Keratinocyte (primary cell): ENCODE results near the gene ZNF346. TPM values are rescaled to one million over a fixed set of nuclear protein-coding genes. Genes with fewer than 3 reads are reported as not detected.

Experiments
- DNase-seq: peaks from one replicate; pipeline ENCODE4 v3.0.0-alpha.2; 2011; ENCODE audit warnings: low read depth, missing footprints, low spot score
- FAIRE-seq: peaks from 2 replicates; lab custom pipeline; 2011; peaks lifted over from hg19 to GRCh38; lab: Jason Lieb, UNC
- H2AFZ ChIP-seq: 2 replicates; pipeline ENCODE4 v1.6.0; 2012; ENCODE audit warnings: low read length, control low read depth, inconsistent platforms; ENCODE audit not compliant: control insufficient read depth
- H3K27ac ChIP-seq: 2 replicates; pipeline ENCODE4 v1.5.1; 2011; ENCODE audit warnings: low read length; ENCODE audit not compliant: control insufficient read depth, insufficient read depth
- H3K27me3 ChIP-seq: 3 replicates; pipeline ENCODE4 v1.6.0; 2011; ENCODE audit warnings: low read length; ENCODE audit not compliant: control insufficient read depth, insufficient read depth; ENCODE audit errors: extremely low read depth
- H3K36me3 ChIP-seq, 2 experiments: 2 replicates in 1 of 2; 3 replicates in 1 of 2; pipeline ENCODE4 v1.5.1; 2011; ENCODE audit warnings: low read length in 2 of 2, mild to moderate bottlenecking in 1 of 2; ENCODE audit not compliant: control insufficient read depth in 2 of 2, insufficient read depth in 2 of 2; ENCODE audit errors: extremely low read depth in 1 of 2
- H3K4me1 ChIP-seq: 3 replicates; pipeline ENCODE4 v1.5.1; 2011; ENCODE audit warnings: low read length; ENCODE audit not compliant: control insufficient read depth, insufficient read depth; ENCODE audit errors: extremely low read depth
- H3K4me2 ChIP-seq: 3 replicates; pipeline ENCODE4 v1.6.0; 2011; ENCODE audit warnings: low read depth, low read length; ENCODE audit not compliant: control insufficient read depth, insufficient read depth; ENCODE audit errors: extremely low read depth
- H3K4me3 ChIP-seq, 3 experiments: fragments of 200-600 bp in 1 of 3; sonication (generic) in 1 of 3; 2 replicates in 2 of 3; 3 replicates in 1 of 3; pipeline ENCODE4 v1.5.1; 2011 to 2016; ENCODE audit warnings: low read length in 3 of 3, mild to moderate bottlenecking in 3 of 3, control low read depth in 2 of 3, inconsistent platforms in 1 of 3, low read depth in 1 of 3, mixed read lengths in 1 of 3, mixed run types in 1 of 3, moderate library complexity in 1 of 3; ENCODE audit not compliant: control insufficient read depth in 2 of 3, insufficient read depth in 2 of 3; ENCODE audit errors: extremely low read depth in 1 of 3
- H3K79me2 ChIP-seq: 2 replicates; pipeline ENCODE4 v1.6.0; 2012; ENCODE audit warnings: low read length; ENCODE audit not compliant: control insufficient read depth, insufficient read depth
- H3K9ac ChIP-seq: 3 replicates; pipeline ENCODE4 v1.6.0; 2011; ENCODE audit warnings: low read length; ENCODE audit not compliant: control insufficient read depth, insufficient read depth; ENCODE audit errors: extremely low read depth
- H3K9me1 ChIP-seq: 3 replicates; pipeline ENCODE4 v1.6.0; 2011; ENCODE audit warnings: low read length; ENCODE audit not compliant: control insufficient read depth, insufficient read depth; ENCODE audit errors: extremely low read depth
- H3K9me3 ChIP-seq: 2 replicates; pipeline ENCODE4 v1.5.1; 2012; ENCODE audit warnings: low read depth, low read length; ENCODE audit not compliant: control insufficient read depth
- H4K20me1 ChIP-seq: 3 replicates; pipeline ENCODE4 v1.6.0; 2011; ENCODE audit warnings: low read length; ENCODE audit not compliant: control insufficient read depth, insufficient read depth; ENCODE audit errors: extremely low read depth
- CTCF ChIP-seq, 3 experiments: IDR thresholded peaks in 1 of 3; conservative IDR thresholded peaks in 1 of 3; optimal IDR thresholded peaks in 1 of 3; 2 replicates in 2 of 3; 3 replicates in 1 of 3; pipeline versions ENCODE3 to v1.5.1; 2011; ENCODE audit warnings: low read length in 3 of 3, mild to moderate bottlenecking in 3 of 3, moderate library complexity in 2 of 3, control low read depth in 1 of 3, inconsistent platforms in 1 of 3; ENCODE audit not compliant: insufficient read depth in 2 of 3; ENCODE audit errors: extremely low read depth in 1 of 3
- EZH2 ChIP-seq: IDR thresholded peaks from one replicate; pipeline ENCODE4 v1.6.1; 2012; ENCODE audit warnings: inconsistent platforms, mild to moderate bottlenecking, low read length, moderate library complexity
- dilution Hi-C: fragments of 300-500 bp; cut with MboI; formaldehyde crosslinking; loops from one replicate; pipeline ENCODE4 v1.7.0; 2020; ENCODE audit warnings: low sequenced_read_pairs; ENCODE audit not compliant: extremely low pct_ligation_motif_present
- polyA plus RNA-seq, 5 experiments: library from polyadenylated mRNA; depleted of rRNA in 3 of 5; stranded (reverse) in 3 of 5; stranded (forward) in 1 of 5; unstranded in 1 of 5; fragments of >200 nt; gene quantifications; 1 replicate in 1 of 5; 2 replicates in 3 of 5; 3 replicates in 1 of 5; pipeline versions ENCODE4 v1.2.1 to v1.2.3, GENCODE V29; 2011 to 2012; ENCODE audit warnings: missing spikeins in 2 of 5, low read depth in 1 of 5, low replicate concordance in 1 of 5

The ZNF346 gene
- polyA plus RNA-seq, 1 donor (not counting 4 experiments of a cell fraction or from before 2014, with no cell fraction given), result 9.5 TPM

GRCh38 chr5:177111720-177112394 lies 89.4 kb downstream of the ZNF346 start:
- no peak overlapping the region for H3K27ac ChIP-seq
- H3K9me3 ChIP-seq, result no peaks in the 10 kb centered on the region
- H3K4me2 ChIP-seq, result no peak overlapping the region
- H3K9ac ChIP-seq, result no peak overlapping the region
- dilution Hi-C loops, result no loop called here
- no peaks in the 10 kb centered on the region for H3K9me1 ChIP-seq
- no peaks in the 10 kb centered on the region for H4K20me1 ChIP-seq
- DNase-seq (no peak), FAIRE-seq (no peak)
- no peak overlapping the region for H3K4me3 ChIP-seq
- H2AFZ ChIP-seq, result no peak overlapping the region
- TF ChIP-seq EZH2, result no peak
- TF ChIP-seq CTCF (optimal IDR thresholded peaks at IDR 0.05 in 1 of 3, IDR thresholded peaks at IDR 0.05 in 1 of 3, conservative IDR thresholded peaks at IDR 0.05 in 1 of 3; ENCODE audit: extremely low read depth in 1 of 3, insufficient read depth in 2 of 3, low read length in 3 of 3), result peak; percentile 95 to 97 (median 96)
- H3K36me3 ChIP-seq, result no peaks in the 10 kb centered on the region
- H3K4me1 ChIP-seq, result no peaks in the 10 kb centered on the region
- no peaks in the 10 kb centered on the region for H3K79me2 ChIP-seq
- H3K27me3 ChIP-seq, result peaks cover 2% of the 10 kb centered on the region

- no peaks in the 10 kb centered on the region for H3K9me1 ChIP-seq
- dilution Hi-C loops, result no loop called here
- H3K36me3 ChIP-seq, result no peaks in the 10 kb centered on the region
- DNase-seq (no peak), FAIRE-seq (no peak)
- no peak overlapping the region for H3K4me2 ChIP-seq
- H3K27me3 ChIP-seq, result no peaks in the 10 kb centered on the region
- no peak overlapping the region for H3K27ac ChIP-seq
- no peaks in the 10 kb centered on the region for H3K79me2 ChIP-seq
- H3K9me3 ChIP-seq, result no peaks in the 10 kb centered on the region
- H3K9ac ChIP-seq, result no peak overlapping the region
- H3K4me1 ChIP-seq, result no peaks in the 10 kb centered on the region
- H3K4me3 ChIP-seq, result no peak overlapping the region
- H4K20me1 ChIP-seq, result no peaks in the 10 kb centered on the region
- no peak overlapping the region for H2AFZ ChIP-seq
- TF ChIP-seq EZH2 (no peak), CTCF (optimal IDR thresholded peaks at IDR 0.05 in 1 of 3, IDR thresholded peaks at IDR 0.05 in 1 of 3, conservative IDR thresholded peaks at IDR 0.05 in 1 of 3; ENCODE audit: extremely low read depth in 1 of 3, insufficient read depth in 2 of 3, low read length in 3 of 3) (no peak)
Measured at GRCh38 chr5:177112589-177113220, 90.2 kb downstream of the ZNF346 start.
